ENCODE data around the gene FBXO15. TPM values are rescaled to one million over a fixed set of nuclear protein-coding genes. Genes with fewer than 3 reads are reported as not detected.

The FBXO15 gene
- total and polyA plus RNA-seq, 2 of the 13 experiments (the other 11 are each of a cell fraction or from before 2014, with no cell fraction given) = 0.09 to 0.12 TPM

DNA sequence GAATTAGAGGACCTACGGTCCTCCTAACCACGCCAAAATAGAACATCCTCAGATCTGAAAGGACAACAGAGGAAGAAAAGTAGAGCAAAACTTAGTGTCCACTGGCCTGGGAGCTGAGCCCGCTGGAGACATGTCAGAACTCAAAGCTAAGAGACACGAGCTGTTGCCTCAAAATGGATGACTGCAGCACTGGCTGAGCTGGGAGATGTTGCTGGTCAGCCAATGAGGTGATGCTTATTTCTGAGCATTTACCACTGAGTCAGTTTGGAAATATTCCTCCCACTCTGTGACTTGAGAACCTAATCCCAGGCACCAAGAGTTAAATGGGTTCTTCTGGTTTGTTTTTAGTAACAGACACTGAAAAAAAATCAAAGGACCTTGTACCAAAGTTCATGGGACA lies 32.6 kb downstream of the FBXO15 start:
- no TSS peak for BruUV-seq (replicated peaks)
- Histone ChIP-seq H3K79me2 (ENCODE audit: insufficient read depth, low read length) (no peaks in the 10 kb centered on the region), H3K27me3 (ENCODE audit: control insufficient read depth in 1 of 2, insufficient read depth in 2 of 2, low read length in 2 of 2) (peaks cover 0 to 7% of the 10 kb centered on the region in 2 experiments; a peak in 2 of 5 replicates), H3K27ac (ENCODE audit: extremely low read length, insufficient read depth, low read length) (no peak overlapping the region), H3K4me2 (ENCODE audit: low read depth, low read length) (no peak overlapping the region), H3K9me3 (ENCODE audit: low read length) (peaks cover 10% of the 10 kb centered on the region), H3K4me1 (ENCODE audit: insufficient read depth, low read length) (no peaks in the 10 kb centered on the region), H3K36me3 (replicated peaks in 1 of 2; ENCODE audit: control insufficient read depth in 1 of 2, insufficient read depth in 2 of 2, low read length in 2 of 2) (no peaks in the 10 kb centered on the region), H4K20me1 (ENCODE audit: insufficient read depth, low read length) (no peaks in the 10 kb centered on the region), H2AFZ (ENCODE audit: low read length) (no peak overlapping the region), H3K4me3 (replicated peaks in 1 of 3; ENCODE audit: insufficient read depth in 1 of 3, low read depth in 2 of 3, low read length in 3 of 3) (no peak overlapping the region), H3K9ac (ENCODE audit: insufficient read depth, low read depth, low read length) (no peak overlapping the region)
- DNase-seq (ENCODE audit: low spot score) (no peak), ATAC-seq (no peak), FAIRE-seq (no peak)
- TF ChIP-seq BCL6 (CRISPR knock-in tag; IDR thresholded peaks at IDR 0.05) (no peak), ZNF772 (CRISPR knock-in tag; IDR thresholded peaks at IDR 0.05) (no peak), ZKSCAN8 (CRISPR knock-in tag; IDR thresholded peaks at IDR 0.05; ENCODE audit: borderline replicate concordance) (no peak), HNRNPL (IDR thresholded peaks at IDR 0.05; ENCODE audit: low read depth, low read length) (no peak)
- TF ChIP-seq, protein P1, sequence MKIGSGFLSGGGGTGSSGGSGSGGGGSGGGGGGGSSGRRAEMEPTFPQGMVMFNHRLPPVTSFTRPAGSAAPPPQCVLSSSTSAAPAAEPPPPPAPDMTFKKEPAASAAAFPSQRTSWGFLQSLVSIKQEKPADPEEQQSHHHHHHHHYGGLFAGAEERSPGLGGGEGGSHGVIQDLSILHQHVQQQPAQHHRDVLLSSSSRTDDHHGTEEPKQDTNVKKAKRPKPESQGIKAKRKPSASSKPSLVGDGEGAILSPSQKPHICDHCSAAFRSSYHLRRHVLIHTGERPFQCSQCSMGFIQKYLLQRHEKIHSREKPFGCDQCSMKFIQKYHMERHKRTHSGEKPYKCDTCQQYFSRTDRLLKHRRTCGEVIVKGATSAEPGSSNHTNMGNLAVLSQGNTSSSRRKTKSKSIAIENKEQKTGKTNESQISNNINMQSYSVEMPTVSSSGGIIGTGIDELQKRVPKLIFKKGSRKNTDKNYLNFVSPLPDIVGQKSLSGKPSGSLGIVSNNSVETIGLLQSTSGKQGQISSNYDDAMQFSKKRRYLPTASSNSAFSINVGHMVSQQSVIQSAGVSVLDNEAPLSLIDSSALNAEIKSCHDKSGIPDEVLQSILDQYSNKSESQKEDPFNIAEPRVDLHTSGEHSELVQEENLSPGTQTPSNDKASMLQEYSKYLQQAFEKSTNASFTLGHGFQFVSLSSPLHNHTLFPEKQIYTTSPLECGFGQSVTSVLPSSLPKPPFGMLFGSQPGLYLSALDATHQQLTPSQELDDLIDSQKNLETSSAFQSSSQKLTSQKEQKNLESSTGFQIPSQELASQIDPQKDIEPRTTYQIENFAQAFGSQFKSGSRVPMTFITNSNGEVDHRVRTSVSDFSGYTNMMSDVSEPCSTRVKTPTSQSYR (CRISPR knock-in tag; IDR thresholded peaks at IDR 0.05; ENCODE audit: borderline replicate concordance) = no peak
- POLR2A ChIA-PET = no interaction called here
- CTCF ChIA-PET (ENCODE audit: low intra/inter-chr PET ratio, low total read pairs) = no interaction called here
- intact Hi-C loops (cut with micrococcal nuclease; ENCODE audit: unreplicated experiment) (loop anchor here (5.0 kb wide), 1 partner anchor 73 kb away; no protein-coding TSS in a partner anchor), in situ Hi-C loops (cut with HindIII; ENCODE audit: extremely low pct_ligation_motif_present, low pct_unique_long_range_greater_than_20kb) (no loop called here)
- WGBS (ENCODE audit: low lambda C conversion rate) = 0% methylated on average over 4 of the region's 4 CpGs

DNA sequence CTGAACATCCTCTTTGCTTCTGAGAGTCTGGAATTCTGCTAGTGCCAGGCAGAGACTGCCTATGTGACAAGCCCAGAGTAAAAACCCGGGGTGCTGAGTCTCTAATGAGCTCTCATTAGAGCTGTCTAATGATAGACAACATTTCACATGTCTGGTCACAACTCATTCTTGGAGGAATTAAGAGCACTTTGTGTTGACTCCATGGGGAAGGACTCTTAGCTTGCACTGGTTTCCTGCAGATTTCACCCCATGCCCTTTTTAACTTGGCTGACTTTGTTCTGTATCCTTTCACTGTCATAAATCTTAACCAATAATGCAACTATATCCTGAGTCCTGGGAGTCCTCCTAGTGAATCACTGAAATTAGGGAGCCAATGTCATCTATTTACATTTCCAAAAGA lies 33.5 kb downstream of the FBXO15 start:
- DNase-seq (ENCODE audit: low spot score) (no peak), ATAC-seq (no peak), FAIRE-seq (no peak)
- intact Hi-C loops (cut with micrococcal nuclease; ENCODE audit: unreplicated experiment) = no loop called here
- H3K36me3 ChIP-seq (replicated peaks in 1 of 2; ENCODE audit: control insufficient read depth in 1 of 2, insufficient read depth in 2 of 2, low read length in 2 of 2) = no peaks in the 10 kb centered on the region
- no peak overlapping the region for H3K27ac ChIP-seq (ENCODE audit: extremely low read length, insufficient read depth, low read length)
- no peak overlapping the region for H2AFZ ChIP-seq (ENCODE audit: low read length)
- no peak overlapping the region for H3K4me3 ChIP-seq (replicated peaks in 1 of 3; ENCODE audit: insufficient read depth in 1 of 3, low read depth in 2 of 3, low read length in 3 of 3)
- WGBS (ENCODE audit: low lambda C conversion rate) = 0% methylated on average over 1 of the region's 1 CpG
- no peaks in the 10 kb centered on the region for H3K4me1 ChIP-seq (ENCODE audit: insufficient read depth, low read length)
- H3K9ac ChIP-seq (ENCODE audit: insufficient read depth, low read depth, low read length) = no peak overlapping the region
- no peak overlapping the region for H3K4me2 ChIP-seq (ENCODE audit: low read depth, low read length)
- BruUV-seq (replicated peaks) = no TSS peak
- H3K79me2 ChIP-seq (ENCODE audit: insufficient read depth, low read length) = no peaks in the 10 kb centered on the region
- no peaks in the 10 kb centered on the region for H4K20me1 ChIP-seq (ENCODE audit: insufficient read depth, low read length)
- ChIA-PET POLR2A (no interaction called here), CTCF (ENCODE audit: low intra/inter-chr PET ratio, low total read pairs) (no interaction called here)
- H3K27me3 ChIP-seq (ENCODE audit: control insufficient read depth in 1 of 2, insufficient read depth in 2 of 2, low read length in 2 of 2) = no peaks in the 10 kb centered on the region; a peak in 1 of 5 replicates
- H3K9me3 ChIP-seq (ENCODE audit: low read length) = peaks cover 10% of the 10 kb centered on the region
- in situ Hi-C loops (cut with HindIII; ENCODE audit: extremely low pct_ligation_motif_present, low pct_unique_long_range_greater_than_20kb) = no loop called here
- TF ChIP-seq ZNF557 (CRISPR knock-in tag; IDR thresholded peaks at IDR 0.05) = no peak
- no peak for TF ChIP-seq SPEN (CRISPR knock-in tag; IDR thresholded peaks at IDR 0.05; ENCODE audit: low read depth)
- TF ChIP-seq, protein P2, sequence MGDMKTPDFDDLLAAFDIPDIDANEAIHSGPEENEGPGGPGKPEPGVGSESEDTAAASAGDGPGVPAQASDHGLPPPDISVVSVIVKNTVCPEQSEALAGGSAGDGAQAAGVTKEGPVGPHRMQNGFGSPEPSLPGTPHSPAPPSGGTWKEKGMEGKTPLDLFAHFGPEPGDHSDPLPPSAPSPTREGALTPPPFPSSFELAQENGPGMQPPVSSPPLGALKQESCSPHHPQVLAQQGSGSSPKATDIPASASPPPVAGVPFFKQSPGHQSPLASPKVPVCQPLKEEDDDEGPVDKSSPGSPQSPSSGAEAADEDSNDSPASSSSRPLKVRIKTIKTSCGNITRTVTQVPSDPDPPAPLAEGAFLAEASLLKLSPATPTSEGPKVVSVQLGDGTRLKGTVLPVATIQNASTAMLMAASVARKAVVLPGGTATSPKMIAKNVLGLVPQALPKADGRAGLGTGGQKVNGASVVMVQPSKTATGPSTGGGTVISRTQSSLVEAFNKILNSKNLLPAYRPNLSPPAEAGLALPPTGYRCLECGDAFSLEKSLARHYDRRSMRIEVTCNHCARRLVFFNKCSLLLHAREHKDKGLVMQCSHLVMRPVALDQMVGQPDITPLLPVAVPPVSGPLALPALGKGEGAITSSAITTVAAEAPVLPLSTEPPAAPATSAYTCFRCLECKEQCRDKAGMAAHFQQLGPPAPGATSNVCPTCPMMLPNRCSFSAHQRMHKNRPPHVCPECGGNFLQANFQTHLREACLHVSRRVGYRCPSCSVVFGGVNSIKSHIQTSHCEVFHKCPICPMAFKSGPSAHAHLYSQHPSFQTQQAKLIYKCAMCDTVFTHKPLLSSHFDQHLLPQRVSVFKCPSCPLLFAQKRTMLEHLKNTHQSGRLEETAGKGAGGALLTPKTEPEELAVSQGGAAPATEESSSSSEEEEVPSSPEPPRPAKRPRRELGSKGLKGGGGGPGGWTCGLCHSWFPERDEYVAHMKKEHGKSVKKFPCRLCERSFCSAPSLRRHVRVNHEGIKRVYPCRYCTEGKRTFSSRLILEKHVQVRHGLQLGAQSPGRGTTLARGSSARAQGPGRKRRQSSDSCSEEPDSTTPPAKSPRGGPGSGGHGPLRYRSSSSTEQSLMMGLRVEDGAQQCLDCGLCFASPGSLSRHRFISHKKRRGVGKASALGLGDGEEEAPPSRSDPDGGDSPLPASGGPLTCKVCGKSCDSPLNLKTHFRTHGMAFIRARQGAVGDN (CRISPR knock-in tag; IDR thresholded peaks at IDR 0.05) = no peak
- no peak for TF ChIP-seq ZNF841 (CRISPR knock-in tag; IDR thresholded peaks at IDR 0.05; ENCODE audit: borderline replicate concordance)
- no peak for TF ChIP-seq FOXK2 (IDR thresholded peaks at IDR 0.05)
- no peak for TF ChIP-seq YY1 (IDR thresholded peaks at IDR 0.05; ENCODE audit: insufficient read depth, insufficient replicate concordance, low read depth, low read length)
- TF ChIP-seq, protein P3, sequence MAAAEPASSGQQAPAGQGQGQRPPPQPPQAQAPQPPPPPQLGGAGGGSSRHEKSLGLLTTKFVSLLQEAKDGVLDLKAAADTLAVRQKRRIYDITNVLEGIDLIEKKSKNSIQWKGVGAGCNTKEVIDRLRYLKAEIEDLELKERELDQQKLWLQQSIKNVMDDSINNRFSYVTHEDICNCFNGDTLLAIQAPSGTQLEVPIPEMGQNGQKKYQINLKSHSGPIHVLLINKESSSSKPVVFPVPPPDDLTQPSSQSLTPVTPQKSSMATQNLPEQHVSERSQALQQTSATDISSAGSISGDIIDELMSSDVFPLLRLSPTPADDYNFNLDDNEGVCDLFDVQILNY (CRISPR knock-in tag; conservative IDR thresholded peaks at IDR 0.05) = no peak
